Large intestine (tissue), 12 donors: ENCODE results near the gene NALF2. TPM values are rescaled to one million over a fixed set of nuclear protein-coding genes. Genes with fewer than 3 reads are reported as not detected.

Experiments
- DNase-seq, 2 donors: peaks; one replicate each; pipeline versions ENCODE4 v3.0.0 to v3.0.0-alpha.2; 2013
- H3K27ac ChIP-seq: one replicate; pipeline ENCODE4 v1.5.1; 2013; ENCODE audit warnings: low read length
- H3K27me3 ChIP-seq: 2 replicates; pipeline ENCODE4 v1.6.1; 2013; ENCODE audit warnings: low read length; ENCODE audit not compliant: control insufficient read depth, insufficient read depth
- H3K36me3 ChIP-seq: 2 replicates; pipeline ENCODE4 v1.6.1; 2013; ENCODE audit warnings: low read length; ENCODE audit not compliant: control insufficient read depth, insufficient read depth
- H3K4me1 ChIP-seq: one replicate; pipeline ENCODE4 v1.6.1; 2013; ENCODE audit warnings: low read length; ENCODE audit not compliant: control insufficient read depth, insufficient read depth
- H3K4me3 ChIP-seq: one replicate; pipeline ENCODE4 v1.5.1; 2013; ENCODE audit warnings: low read length
- H3K9me3 ChIP-seq: one replicate; pipeline ENCODE4 v1.6.1; 2013; ENCODE audit warnings: mild to moderate bottlenecking, low read depth, low read length, moderate library complexity; ENCODE audit not compliant: control insufficient read depth
- WGBS: methylation state at CpG from one replicate; pipeline ENCODE4 v1.1.5; 2013; ENCODE audit warnings: low lambda C conversion rate; ENCODE audit not compliant: insufficient coverage; 5-methylcytosine and 5-hydroxymethylcytosine counted together
- long read RNA-seq, 11 donors: transcript quantifications; one replicate each; lab custom pipeline, GENCODE V29; 2026
- polyA plus RNA-seq: library from polyadenylated mRNA; unstranded; fragments of 120-200 nt; gene quantifications from one replicate; pipeline ENCODE4 v1.2.1, GENCODE V29; 2013

NALF2 gene
- 0.76 TPM for polyA plus RNA-seq
- long read RNA-seq, donor 1, result 0 reads
- long read RNA-seq, donor 2, result 0 reads
- long read RNA-seq, donor 3, result 0 reads
- long read RNA-seq, donor 4, result 0 reads
- long read RNA-seq, donor 5, result 0 reads
- long read RNA-seq, donor 6, result 0 reads
- long read RNA-seq, donor 7, result 0 reads
- long read RNA-seq, donor 8, result 0 reads
- long read RNA-seq, donor 9, result 0 reads
- long read RNA-seq, donor 10, result 0 reads
- long read RNA-seq, donor 11, result 0 reads

DNA sequence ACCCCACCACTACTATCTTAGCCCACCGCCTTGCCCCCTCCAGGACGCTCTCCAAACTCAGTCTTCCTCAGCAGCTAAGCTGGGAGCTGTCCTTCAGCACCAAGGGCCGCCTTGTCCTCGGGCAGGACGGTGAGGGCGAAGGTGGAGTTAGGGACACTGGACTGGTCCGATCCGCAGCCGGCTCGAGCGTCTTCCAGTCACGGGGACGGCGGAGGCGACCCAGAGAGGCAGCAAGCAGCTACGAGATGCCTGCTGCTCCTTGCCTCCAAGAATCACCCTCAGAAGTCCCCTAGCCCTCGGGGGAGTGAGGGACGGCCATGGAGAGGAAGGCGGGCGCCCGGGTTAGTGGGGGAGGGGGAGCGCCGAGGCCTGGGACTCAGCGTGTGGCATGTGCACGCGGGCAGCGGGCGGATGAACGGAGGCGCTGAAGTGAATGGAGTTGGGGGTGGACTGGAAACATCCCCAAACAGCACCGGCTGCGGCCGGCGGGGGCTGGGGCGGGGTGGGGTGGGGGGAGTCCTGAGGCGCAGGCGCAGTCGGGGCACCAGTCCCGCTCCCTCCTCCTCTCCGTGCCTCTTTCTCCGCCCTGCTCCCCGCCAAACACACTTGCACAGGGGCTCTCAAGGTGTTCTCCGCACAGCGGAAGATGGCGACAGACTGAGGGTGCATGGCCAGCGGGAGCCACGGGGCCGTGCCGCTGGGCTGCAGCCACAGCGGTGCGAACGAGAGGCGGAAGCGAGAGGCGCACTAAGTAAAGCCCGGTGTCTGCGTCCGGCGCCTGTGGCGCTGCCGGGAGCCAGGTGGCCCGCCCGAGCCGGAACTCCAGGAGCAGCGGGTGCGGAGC, at the start of gene NALF2:
Gene NALF2, plus strand, starts transcription at position 545 of the 844 bp plus-strand sequence. CDS start 957 bp downstream, outside the sequence.
- WGBS, result no CpG with 5 or more reads among the region's 66 CpGs
- H3K27ac ChIP-seq, result no peak within 1 kb of the TSS

DNA sequence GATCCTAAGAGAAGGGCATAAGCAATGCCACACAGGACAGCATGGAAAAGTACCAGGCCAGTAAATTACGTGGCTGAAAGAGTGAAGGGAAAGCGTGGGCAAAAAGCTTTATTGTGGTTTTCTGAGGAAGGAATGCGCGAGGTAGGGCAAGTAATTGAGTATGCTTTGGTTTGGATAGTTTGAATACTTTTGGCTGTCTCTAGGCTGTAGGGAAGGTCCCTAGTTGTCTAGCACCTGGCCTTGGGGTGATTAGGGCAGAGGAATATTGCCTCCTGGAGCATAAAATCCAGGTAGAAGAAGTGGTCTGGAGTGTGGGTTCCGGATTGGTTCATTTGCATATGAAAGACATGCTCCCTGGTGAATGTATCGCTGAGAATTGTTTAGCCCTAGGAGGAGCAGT, 46.4 kb upstream of the NALF2 start:
- DNase-seq, result no peak
- Histone ChIP-seq H3K27ac (no peak overlapping the region), H3K4me1 (no peaks in the 10 kb centered on the region), H3K9me3 (no peaks in the 10 kb centered on the region), H3K36me3 (no peaks in the 10 kb centered on the region), H3K4me3 (no peak overlapping the region), H3K27me3 (no peaks in the 10 kb centered on the region)
- no CpG with 5 or more reads among the region's 6 CpGs for WGBS

More for the DNA sequence above, at the start of gene NALF2:
- H3K27me3 ChIP-seq, result peaks cover 25% of the 10 kb centered on the region
- no peaks in the 10 kb centered on the region for H3K9me3 ChIP-seq
- H3K4me3 ChIP-seq, result peak within 1 kb of the TSS; percentile 44
- H3K4me1 ChIP-seq, result no peaks in the 10 kb centered on the region
- H3K36me3 ChIP-seq, result no peaks in the 10 kb centered on the region
- peak; percentile 31 to 72 for DNase-seq

DNA sequence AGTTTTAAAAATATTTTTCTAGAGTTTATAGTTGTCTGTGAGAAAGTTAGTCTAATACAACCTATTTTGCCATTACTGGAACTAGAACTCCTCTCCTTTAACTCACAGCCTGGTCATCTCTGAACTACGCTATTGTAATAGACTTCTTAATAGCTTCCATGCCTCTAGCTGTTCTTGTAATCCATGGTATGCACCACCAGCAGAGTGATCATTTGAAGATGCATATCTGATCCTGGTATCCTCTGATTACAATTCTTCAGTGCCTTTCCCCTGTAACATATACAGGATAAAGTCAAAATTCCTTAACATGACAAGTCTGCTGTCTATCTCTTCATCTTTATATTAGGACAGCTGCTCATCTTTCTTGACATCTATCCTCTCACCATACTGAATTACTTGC, 37.6 kb upstream of the NALF2 start:
- DNase-seq, result no peak
- WGBS, result no CpG with 5 or more reads among the region's 1 CpG
- H3K9me3 ChIP-seq, result no peaks in the 10 kb centered on the region
- no peaks in the 10 kb centered on the region for H3K36me3 ChIP-seq
- no peak overlapping the region for H3K27ac ChIP-seq
- H3K27me3 ChIP-seq, result no peaks in the 10 kb centered on the region
- H3K4me1 ChIP-seq, result no peaks in the 10 kb centered on the region
- H3K4me3 ChIP-seq, result no peak overlapping the region

DNA sequence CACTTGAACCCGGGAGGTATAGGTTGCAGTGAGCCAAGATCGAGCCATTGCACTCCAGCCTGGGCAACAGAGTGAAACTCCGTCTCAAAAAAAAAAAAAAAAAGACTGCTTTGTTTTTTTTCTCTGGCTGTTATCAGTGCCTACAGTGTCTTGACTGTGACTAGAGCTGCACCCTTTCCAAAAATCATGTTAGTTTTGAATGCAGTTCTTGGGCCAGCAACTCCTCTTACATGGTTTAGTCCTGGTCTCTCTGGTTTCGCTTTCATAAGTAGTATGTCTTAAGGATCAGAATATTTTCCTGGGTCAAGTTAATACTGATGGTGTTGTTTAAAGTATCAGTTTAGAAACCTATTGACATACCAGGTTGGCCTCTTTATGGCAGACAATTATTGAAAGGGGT, 34.2 kb upstream of the NALF2 start:
- Histone ChIP-seq H3K27ac (no peak overlapping the region), H3K4me3 (no peak overlapping the region), H3K36me3 (no peaks in the 10 kb centered on the region), H3K9me3 (no peaks in the 10 kb centered on the region), H3K27me3 (no peaks in the 10 kb centered on the region), H3K4me1 (no peaks in the 10 kb centered on the region)
- no CpG with 5 or more reads among the region's 4 CpGs for whole genome bisulfite sequencing
- DNase-seq, result peak in 1 of 2 donors; percentile 8

DNA sequence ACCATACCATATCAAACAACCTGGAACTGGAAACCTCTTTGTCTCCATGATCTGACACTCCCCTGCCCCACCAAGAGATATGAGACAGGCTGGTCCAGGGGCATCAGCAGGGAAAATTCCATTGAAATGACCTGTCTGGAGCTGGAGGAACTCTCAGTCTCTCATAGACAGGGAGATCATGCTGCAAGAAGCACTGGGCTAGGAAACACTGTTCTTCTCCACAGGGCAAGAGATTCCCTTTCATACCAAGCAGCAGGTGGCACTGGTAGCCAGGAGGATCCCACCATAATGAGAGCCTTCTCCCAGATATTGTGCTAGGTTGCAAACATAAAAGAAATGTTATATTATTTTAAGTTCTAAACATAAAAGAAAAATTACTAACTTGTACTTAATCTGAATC, 14.5 kb upstream of the NALF2 start:
- DNase-seq, result no peak
- H3K4me3 ChIP-seq, result no peak overlapping the region
- H3K4me1 ChIP-seq, result no peaks in the 10 kb centered on the region
- H3K36me3 ChIP-seq, result no peaks in the 10 kb centered on the region
- H3K9me3 ChIP-seq, result no peaks in the 10 kb centered on the region
- H3K27me3 ChIP-seq, result no peaks in the 10 kb centered on the region
- H3K27ac ChIP-seq, result no peak overlapping the region

DNA sequence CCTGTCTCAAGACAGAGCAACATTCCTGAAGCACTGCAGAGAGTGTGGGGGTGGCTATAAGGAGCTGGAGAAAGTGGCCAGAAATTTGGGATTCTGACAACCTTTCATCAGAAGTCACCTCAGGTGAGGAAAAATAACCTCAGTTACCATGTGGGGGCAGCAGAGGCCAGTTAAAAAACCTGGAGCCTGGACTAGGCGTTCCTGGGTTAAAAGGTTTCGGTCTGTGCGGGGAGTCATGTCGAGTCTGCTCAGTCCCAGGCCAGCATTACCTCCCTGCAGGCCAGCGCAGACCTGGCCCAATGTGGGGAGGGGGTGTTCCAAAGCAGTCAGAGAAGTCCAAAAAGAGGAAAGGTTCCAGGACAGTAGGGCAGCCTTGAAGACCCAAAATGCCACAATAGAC, 10.9 kb upstream of the NALF2 start:
- Histone ChIP-seq H3K27me3 (no peaks in the 10 kb centered on the region), H3K27ac (no peak overlapping the region), H3K9me3 (no peaks in the 10 kb centered on the region), H3K4me3 (no peak overlapping the region), H3K4me1 (no peaks in the 10 kb centered on the region), H3K36me3 (no peaks in the 10 kb centered on the region)
- no CpG with 5 or more reads among the region's 5 CpGs for WGBS
- peak; percentile 6 to 12 for DNase-seq

DNA sequence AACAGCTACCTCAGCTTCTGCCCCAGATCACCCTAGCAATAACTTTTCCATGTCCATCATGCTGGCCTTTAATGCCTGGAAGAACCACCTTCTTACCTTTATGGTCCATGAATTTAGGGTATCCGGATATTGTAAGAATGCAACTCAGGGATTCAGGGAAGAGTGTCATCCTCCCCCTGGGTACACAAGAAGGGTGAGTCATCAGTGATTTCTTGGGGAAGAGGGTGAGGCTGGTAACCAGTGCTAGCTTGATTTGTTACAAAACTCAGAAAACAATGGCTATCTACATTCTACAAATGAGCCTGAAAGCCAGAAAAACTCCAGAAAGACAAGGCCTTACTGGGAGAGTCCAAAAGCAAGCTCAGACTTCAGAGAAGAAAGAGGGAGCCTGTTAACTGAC, 10.4 kb upstream of the NALF2 start:
- no peak for DNase-seq
- H3K27ac ChIP-seq, result no peak overlapping the region
- H3K27me3 ChIP-seq, result no peaks in the 10 kb centered on the region
- WGBS, result no CpG with 5 or more reads among the region's 1 CpG
- no peaks in the 10 kb centered on the region for H3K4me1 ChIP-seq
- no peak overlapping the region for H3K4me3 ChIP-seq
- H3K36me3 ChIP-seq, result no peaks in the 10 kb centered on the region
- no peaks in the 10 kb centered on the region for H3K9me3 ChIP-seq

DNA sequence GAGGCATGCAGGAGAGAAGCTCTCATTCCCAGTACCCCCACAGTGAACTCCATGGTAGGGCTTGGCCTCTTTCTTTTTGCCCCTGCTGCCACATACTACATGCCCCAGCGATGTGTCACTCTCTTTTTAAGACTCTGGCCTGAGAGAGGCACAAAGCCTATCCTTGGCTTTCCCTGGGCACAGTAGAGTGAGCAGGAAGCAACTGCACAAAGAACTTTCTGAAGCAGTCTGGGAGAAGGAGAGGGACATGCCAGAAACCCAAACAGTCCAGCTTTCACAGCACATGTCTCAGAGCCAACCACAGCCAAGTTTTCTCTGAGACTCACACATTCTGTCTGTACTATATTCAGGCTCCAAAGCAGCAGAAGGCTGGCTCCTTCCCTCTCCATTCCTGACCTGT, 7.9 kb upstream of the NALF2 start:
- WGBS, result no CpG with 5 or more reads among the region's 1 CpG
- H3K36me3 ChIP-seq, result no peaks in the 10 kb centered on the region
- peaks cover 4% of the 10 kb centered on the region for H3K27me3 ChIP-seq
- H3K4me1 ChIP-seq, result no peaks in the 10 kb centered on the region
- no peak overlapping the region for H3K4me3 ChIP-seq
- no peak overlapping the region for H3K27ac ChIP-seq
- DNase-seq, result no peak
- no peaks in the 10 kb centered on the region for H3K9me3 ChIP-seq

DNA sequence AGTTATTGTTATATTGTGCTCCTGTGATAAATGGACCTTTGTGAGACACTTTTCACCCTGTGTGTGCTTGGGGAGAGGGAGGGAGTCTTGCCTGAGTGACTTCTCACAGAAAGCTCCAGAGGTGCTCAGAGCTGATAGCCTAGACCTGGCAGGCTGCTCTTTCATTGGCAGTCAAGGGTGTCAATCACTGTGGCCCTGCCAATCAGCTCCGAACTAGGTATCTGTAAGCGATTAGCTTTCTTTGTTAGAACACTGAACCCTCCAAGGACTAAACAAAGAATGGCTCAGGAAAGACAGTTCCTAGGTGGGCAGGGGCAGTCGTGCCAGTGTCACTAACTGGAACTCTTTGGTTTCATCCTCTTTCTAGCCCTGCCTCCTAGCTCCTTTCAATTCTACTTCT, 2.7 kb upstream of the NALF2 start:
- DNase-seq, result peak in 1 of 2 donors; percentile 19
- H3K27ac ChIP-seq, result no peak overlapping the region

DNA sequence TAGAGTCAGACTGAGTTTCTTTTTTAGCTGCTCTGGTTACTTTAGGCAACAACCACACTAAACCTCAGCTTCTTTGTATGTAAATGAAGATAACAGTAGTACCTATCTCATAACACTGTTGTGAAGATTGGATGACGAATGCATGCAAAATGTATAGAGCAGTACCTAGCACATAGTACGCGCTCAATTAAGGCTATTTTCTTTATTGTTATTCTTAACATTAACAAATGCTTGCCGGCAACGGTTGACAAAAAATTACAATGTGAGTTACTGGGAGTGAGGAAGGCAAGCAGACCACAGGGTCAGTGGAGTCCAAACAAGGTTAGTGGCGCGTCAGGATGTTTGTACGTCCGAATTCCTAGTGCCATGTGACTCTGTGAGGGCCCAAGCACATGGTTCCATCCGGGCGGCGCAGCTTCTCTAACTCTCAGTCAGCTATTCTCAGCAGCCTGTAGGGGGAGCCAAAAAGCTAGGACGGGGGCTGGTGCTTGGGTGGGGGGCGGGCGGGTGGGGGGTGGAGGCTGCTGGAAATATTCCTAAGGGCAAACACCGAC, 821 bp upstream of the NALF2 start:
- no CpG with 5 or more reads among the region's 16 CpGs for WGBS
- Histone ChIP-seq H3K27ac (no peak overlapping the region), H3K4me1 (no peaks in the 10 kb centered on the region), H3K27me3 (peaks cover 25% of the 10 kb centered on the region), H3K4me3 (peak overlapping the region; percentile 44), H3K36me3 (no peaks in the 10 kb centered on the region), H3K9me3 (no peaks in the 10 kb centered on the region)
- peak in 1 of 2 donors; percentile 21 for DNase-seq

More for the DNA sequence above, 2.7 kb upstream of the NALF2 start:
- no peaks in the 10 kb centered on the region for H3K9me3 ChIP-seq
- WGBS, result 20% methylated on average over 1 of the region's 3 CpGs
- H3K4me3 ChIP-seq, result no peak overlapping the region
- H3K36me3 ChIP-seq, result no peaks in the 10 kb centered on the region
- peaks cover 17% of the 10 kb centered on the region for H3K27me3 ChIP-seq
- H3K4me1 ChIP-seq, result no peaks in the 10 kb centered on the region
